Brain microvascular endothelial cell (primary cell): Measurements from ENCODE around the gene TMC3.
"Not testable (repeated sequence)": the region's sequence is repeated elsewhere in the genome, so short reads cannot be mapped to it uniquely, and the experiment has no call there.

Experiments
- DNase-seq: peaks from one replicate; pipeline ENCODE4 v3.0.0-alpha.2; 2020
- H3K27ac ChIP-seq: fragments of 250-450 bp; sonication (Bioruptor Pico); 2 replicates; pipeline ENCODE4 v1.5.1; 2020; ENCODE audit warnings: mild to moderate bottlenecking, moderate library complexity
- H3K27me3 ChIP-seq: fragments of 250-450 bp; sonication (Bioruptor Pico); replicated peaks from 2 replicates; pipeline ENCODE4 v1.5.1; 2020; ENCODE audit warnings: mild to moderate bottlenecking
- H3K36me3 ChIP-seq: fragments of 250-450 bp; sonication (Bioruptor Pico); replicated peaks from 2 replicates; pipeline ENCODE4 v1.5.1; 2020; ENCODE audit warnings: mild to moderate bottlenecking
- H3K4me3 ChIP-seq: 2 replicates; pipeline ENCODE4 v1.5.1; 2011; ENCODE audit warnings: low read depth, mild to moderate bottlenecking, control low read depth, low read length, moderate library complexity
- CTCF ChIP-seq: IDR thresholded peaks from 2 replicates; pipeline ENCODE4 v1.5.1; 2011; ENCODE audit warnings: low read depth, mild to moderate bottlenecking, moderate library complexity, low read length, control low read depth, inconsistent platforms; ENCODE audit errors: missing control alignments
- in situ Hi-C: cut with HindIII; loops from 2 replicates; pipeline ENCODE4 v1.10.0; 2017; ENCODE audit warnings: low sequenced_read_pairs, low pct_ligation_motif_present

Gene TMC3

DNA sequence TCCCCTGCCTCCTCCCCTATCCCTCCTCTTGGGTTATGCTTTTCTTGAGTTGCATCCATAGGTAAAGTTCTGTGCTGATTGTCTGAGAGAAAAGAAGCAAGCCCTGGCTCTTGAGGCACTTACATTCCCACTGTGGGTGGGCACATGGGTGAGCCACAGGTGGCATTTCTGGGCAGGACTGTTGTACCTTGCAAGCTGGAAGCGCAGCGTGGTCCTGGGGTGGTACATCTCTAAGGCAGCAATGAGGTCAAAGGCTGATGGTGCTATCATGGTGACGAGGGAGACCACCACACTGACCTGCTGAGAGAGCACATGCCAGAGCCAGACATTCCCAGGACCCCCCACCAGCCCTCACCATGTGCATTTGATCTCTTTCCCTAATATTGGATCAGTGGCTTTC is 24.7 kb downstream of the TMC3 start:
- no peak for DNase-seq
- Histone ChIP-seq H3K4me3 (no peak overlapping the region), H3K27ac (no peak overlapping the region), H3K36me3 (no peaks in the 10 kb centered on the region), H3K27me3 (no peaks in the 10 kb centered on the region)
- in situ Hi-C loops: no loop called here
- TF ChIP-seq CTCF: no peak

GRCh38 chr15:81348691-81349090 is 25.3 kb downstream of the TMC3 start:
- H3K4me3 ChIP-seq, in situ Hi-C loops, H3K27me3 ChIP-seq, DNase-seq, H3K27ac ChIP-seq, H3K36me3 ChIP-seq: not testable (repeated sequence)

GRCh38 chr15:81347910-81348309 is 26.1 kb downstream of the TMC3 start:
- no peaks in the 10 kb centered on the region for H3K27me3 ChIP-seq
- no peak for TF ChIP-seq CTCF
- no peak for DNase-seq
- no peak overlapping the region for H3K27ac ChIP-seq
- no peak overlapping the region for H3K4me3 ChIP-seq
- in situ Hi-C loops: no loop called here
- no peaks in the 10 kb centered on the region for H3K36me3 ChIP-seq

DNA sequence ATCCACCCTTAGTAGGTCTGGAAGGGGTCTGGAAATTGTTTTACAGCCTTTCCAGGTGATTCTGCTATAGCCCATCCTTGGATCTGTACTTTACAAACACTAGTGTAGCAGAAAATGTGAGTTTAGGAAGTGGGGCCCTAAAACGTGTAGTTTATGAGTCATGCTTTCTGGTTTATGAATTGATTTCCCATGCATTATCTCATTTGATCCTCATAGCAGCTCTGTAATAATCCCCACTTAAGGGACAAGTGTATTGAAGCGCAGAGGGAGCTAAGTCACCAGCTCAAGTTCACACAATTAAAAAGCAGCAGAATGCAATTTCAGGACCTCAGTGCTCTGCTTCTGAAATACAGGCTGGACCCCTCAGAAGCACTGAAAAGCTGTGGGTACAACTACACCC is 27.4 kb downstream of the TMC3 start:
- no peaks in the 10 kb centered on the region for H3K36me3 ChIP-seq
- no peak for DNase-seq
- in situ Hi-C loops: no loop called here
- H3K27ac ChIP-seq: no peak overlapping the region
- H3K4me3 ChIP-seq: no peak overlapping the region
- no peaks in the 10 kb centered on the region for H3K27me3 ChIP-seq
- no peak for TF ChIP-seq CTCF

- Histone ChIP-seq H3K4me3 (no peak overlapping the region), H3K27me3 (no peaks in the 10 kb centered on the region), H3K36me3 (no peaks in the 10 kb centered on the region), H3K27ac (no peak overlapping the region)
- in situ Hi-C loops: no loop called here
- no peak for DNase-seq
- no peak for TF ChIP-seq CTCF
These were observed 30.6 kb downstream of the TMC3 start for GRCh38 chr15:81343371-81343770.

DNA sequence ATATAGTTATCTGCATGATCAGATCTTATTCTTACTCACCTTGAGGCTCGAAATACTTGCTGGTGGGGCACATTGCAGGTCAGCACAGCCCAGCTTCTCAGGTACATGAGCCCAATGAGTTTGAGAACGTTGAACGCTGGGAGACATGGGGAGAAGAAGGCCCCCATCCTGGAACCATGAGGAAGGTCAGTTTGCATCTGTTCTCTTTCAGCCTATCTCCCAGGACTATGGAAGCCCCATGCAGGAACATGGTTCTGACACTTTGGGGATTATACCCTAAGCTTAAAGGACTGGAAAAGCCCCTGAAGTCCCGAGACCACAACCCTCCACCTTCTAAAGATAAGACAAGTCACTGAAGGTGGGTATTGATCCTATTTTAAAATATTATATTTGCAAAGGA is 32.7 kb downstream of the TMC3 start:
- in situ Hi-C loops: no loop called here
- H3K36me3 ChIP-seq: no peaks in the 10 kb centered on the region
- TF ChIP-seq CTCF: no peak
- no peak overlapping the region for H3K27ac ChIP-seq
- H3K4me3 ChIP-seq: no peak overlapping the region
- no peaks in the 10 kb centered on the region for H3K27me3 ChIP-seq
- no peak for DNase-seq
